MM.1S (cell line): Measurements from ENCODE around the gene UST.

Source experiments
- CTCF ChIP-seq: fragments of 300-600 bp; sonication (generic); IDR thresholded peaks from 2 replicates; pipeline ENCODE4 v1.5.1; 2016; ENCODE audit warnings: antibody characterized with exemption, low read length, mixed read lengths
- EZH2 ChIP-seq: fragments of 300-600 bp; sonication (generic); optimal IDR thresholded peaks from 2 replicates; pipeline ENCODE3; 2017; ENCODE audit warnings: low read depth, mild to moderate bottlenecking, antibody characterized with exemption, low read length, mixed read lengths
- EZH2phosphoT487 ChIP-seq: fragments of 300-600 bp; sonication (generic); IDR thresholded peaks from 2 replicates; pipeline ENCODE4 v1.6.1; 2018; ENCODE audit warnings: antibody characterized with exemption, low read length

GRCh38 chr6:148885925-148886845 lies 139.4 kb downstream of the UST start:
- TF ChIP-seq EZH2 (no peak), CTCF (no peak), EZH2phosphoT487 (no peak)
